GM18517 (cell line): ENCODE results near the gene ATG16L1.

Experiments
- ATAC-seq: cut with Tn5 transposase; IDR thresholded peaks from one replicate; pipeline ENCODE4 v1.9.1; 2021; ENCODE audit warnings: mild to moderate bottlenecking, moderate library complexity; ENCODE audit not compliant: unreplicated experiment

The ATG16L1 gene

DNA sequence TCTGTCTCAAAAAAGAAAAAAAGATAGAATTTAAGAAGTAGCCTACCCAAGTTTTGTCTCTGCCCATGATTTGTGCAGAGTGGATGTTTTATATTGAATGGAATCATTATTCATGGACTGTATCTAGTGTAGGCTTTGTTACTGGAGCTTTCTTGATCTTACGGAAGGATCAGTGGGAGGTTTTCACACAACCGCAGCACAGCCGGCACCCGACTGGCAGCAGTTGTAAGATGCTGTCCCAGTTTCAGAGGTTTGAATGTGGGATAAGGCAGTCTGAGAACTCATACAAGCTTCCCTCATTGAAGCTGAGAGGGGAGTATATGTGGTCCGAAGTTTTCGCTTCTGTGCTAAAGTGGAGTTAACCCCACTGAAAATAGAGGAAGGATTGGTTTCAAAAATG lies 36.4 kb downstream of the ATG16L1 start:
- ATAC-seq: no peak

DNA sequence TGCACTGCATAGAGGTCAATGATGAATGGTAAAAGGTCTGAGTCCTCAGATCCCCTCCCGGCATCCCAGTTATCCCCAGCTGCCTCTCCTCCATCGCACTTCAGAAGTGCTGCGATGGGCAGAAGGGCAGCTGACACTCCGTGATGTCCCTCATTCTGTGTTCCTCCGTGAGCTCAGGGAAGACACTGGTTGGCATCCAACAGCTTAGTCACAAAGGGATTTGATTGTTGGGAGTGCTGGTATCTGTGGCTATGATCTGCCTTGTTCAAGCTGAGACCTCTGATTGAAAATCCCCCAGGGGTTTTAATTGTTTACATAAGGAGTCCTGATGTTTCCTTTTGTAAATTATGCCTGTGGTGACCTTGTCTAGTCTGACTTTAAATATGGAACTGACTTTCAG lies 37.2 kb downstream of the ATG16L1 start:
- no peak for ATAC-seq

DNA sequence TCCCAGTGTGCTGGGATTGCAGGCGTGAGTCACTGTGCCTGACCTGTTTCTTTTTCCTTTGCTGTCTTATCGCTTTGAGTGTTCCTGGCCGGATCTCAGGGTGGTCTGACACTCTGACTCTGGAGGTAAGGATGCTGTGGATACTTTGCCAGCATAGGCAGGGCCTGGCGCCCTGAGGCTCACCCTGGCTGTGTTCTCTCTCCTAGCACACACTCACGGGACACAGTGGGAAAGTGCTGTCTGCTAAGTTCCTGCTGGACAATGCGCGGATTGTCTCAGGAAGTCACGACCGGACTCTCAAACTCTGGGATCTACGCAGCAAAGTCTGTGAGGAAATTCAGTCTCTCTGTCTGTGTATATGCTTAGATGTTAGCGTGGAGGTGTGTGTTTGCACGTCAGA lies 38.2 kb downstream of the ATG16L1 start:
- no peak for ATAC-seq

- ATAC-seq: no peak
These were observed 38.8 kb downstream of the ATG16L1 start for GRCh38 chr2:233290051-233290845.

- no peak for ATAC-seq
These were observed 44.4 kb downstream of the ATG16L1 start for GRCh38 chr2:233295891-233296290.

DNA sequence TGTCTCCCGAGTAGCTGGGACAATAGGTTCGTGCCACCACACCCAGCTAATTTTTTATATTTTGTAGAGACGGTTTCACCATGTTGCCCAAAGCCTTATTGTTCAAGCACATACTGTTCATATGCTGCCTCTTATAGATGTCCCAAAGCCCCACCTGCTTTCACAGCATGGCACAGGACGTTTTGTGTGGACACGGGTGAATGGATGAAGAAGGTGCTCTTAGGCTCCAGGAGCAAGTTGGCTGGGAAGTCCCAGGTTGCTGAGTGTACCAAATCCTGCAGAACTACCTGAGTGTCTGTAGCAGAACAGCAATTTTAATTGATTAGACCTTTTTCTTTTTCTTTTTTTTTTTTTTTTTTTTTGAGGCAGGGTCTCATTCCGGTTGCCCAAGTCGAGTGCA lies 45.6 kb downstream of the ATG16L1 start:
- no peak for ATAC-seq

DNA sequence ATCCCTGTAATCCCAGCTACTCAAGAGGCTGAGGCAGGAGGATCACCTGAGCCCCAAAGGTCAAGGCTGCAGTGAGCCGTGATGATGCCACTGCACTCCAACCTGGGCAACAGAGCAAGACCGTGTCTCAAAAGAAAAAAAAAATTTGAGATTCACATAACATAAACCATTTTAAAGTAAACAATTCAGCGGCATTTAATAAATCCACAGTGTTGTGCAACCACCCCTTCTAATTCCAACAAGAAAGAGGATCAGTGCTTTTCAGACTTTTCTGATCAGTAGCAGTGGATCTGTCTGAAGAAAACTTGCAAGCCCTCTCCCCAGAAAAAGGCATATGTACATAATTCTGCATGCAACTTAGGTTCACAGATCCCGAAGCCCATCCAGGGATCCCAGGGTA lies 48.9 kb downstream of the ATG16L1 start:
- no peak for ATAC-seq

GRCh38 chr2:233301248-233301647 lies 49.8 kb downstream of the ATG16L1 start:
- ATAC-seq: no peak

DNA sequence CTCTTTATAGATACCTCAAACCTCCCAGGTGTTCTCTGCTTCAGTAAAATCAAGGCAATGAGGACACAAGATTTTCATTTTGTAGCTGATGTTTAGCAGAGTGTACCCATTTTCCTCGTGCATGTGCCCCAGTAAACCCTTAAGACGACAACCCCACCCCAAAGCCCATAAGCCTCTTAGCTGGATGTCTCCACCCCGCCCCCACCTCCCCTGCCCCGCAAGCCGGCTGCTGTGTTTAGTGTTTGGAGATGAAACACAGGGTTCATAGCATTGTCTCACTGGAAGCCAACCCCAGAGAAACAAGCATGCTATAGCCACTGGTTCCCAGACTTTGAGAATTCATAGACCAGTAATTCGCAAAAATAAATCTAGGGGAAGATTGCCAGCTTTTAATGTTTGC lies 50.3 kb downstream of the ATG16L1 start:
- ATAC-seq: no peak

GRCh38 chr2:233303252-233303651 lies 51.8 kb downstream of the ATG16L1 start:
- ATAC-seq: no peak

DNA sequence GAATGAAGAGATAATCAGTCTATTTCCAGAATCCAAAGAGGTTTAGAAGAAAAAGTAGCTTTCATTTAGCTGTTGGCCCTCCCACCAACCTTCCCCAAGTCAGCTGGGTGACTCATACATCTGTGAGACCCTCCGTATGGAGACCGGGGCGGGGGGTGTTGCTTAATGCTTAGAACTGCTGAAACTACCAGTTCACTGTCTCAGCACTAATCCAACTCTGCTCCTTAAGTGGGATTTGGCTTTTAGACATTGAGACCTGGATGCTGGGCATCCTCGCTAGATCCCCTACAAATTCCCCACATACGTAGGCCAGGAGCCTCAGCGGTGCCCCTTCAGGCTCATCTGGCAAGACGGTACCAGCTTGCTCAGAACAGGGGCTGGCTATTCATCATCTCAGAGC lies 56.1 kb downstream of the ATG16L1 start, which contains the start of gene SAG:
Gene SAG (plus strand): TSS at position 252 of the 400 bp plus-strand sequence. CDS start 1,374 bp downstream, outside the sequence.
- ATAC-seq: no peak

GRCh38 chr2:233311241-233311926 lies 59.9 kb downstream of the ATG16L1 start:
- ATAC-seq: no peak

DNA sequence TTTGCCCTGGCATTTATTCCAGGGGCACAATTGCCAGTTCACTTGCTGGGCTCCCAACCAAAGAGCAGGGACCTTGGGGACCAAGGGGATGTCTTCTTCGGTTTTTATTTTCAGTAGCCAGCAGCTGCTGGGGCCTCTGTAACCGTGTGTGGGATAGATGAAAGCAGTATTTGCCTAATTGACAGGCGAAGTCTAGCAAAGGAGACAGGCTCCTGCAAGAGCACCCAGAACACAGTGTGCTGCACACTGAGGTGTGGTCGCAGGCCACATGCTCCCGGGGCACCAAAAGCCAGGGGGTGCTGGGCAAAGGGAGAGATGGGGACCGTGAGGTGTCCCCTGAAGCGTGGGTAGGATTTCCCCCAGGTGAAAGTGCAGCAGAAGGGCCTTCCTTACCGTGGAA lies 61.4 kb downstream of the ATG16L1 start:
- no peak for ATAC-seq

GRCh38 chr2:233314180-233314925 lies 62.9 kb downstream of the ATG16L1 start:
- ATAC-seq: no peak

GRCh38 chr2:233317196-233317943 lies 65.9 kb downstream of the ATG16L1 start:
- no peak for ATAC-seq

DNA sequence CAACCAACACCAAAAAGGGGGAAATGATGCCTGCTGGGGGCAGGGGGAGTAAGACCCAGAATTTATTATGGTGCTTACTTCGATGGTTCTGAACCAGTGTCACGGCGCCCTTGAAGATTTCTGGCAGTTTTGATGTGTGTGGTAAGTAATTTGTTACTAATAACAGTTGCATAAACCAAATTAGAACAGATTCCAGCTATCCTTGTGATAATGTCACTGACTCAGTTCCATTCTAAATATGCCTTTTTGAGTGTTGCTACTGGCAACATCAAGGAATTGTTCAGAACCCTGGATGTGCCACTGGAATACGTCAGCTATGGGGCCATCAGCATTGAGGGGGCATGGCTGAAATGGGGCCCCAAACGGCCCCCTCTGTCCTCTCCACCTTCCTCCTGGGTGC lies 67.8 kb downstream of the ATG16L1 start:
- ATAC-seq: no peak

DNA sequence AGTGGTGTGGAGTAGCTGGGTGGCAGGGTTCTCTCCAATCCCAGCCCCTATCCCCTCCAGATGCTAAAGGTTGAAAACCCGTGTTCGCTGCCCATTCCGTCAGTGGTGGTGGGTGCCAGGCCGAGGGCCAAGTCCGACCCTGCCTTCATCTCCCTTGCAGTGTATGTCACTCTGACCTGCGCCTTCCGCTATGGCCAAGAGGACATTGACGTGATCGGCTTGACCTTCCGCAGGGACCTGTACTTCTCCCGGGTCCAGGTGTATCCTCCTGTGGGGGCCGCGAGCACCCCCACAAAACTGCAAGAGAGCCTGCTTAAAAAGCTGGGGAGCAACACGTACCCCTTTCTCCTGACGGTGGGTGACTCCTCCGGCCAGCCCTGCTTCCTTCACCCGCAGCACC lies 69.0 kb downstream of the ATG16L1 start:
- ATAC-seq: no peak

- no peak for ATAC-seq
These were observed 69.7 kb downstream of the ATG16L1 start for GRCh38 chr2:233321166-233321565.

GRCh38 chr2:233323851-233324250 lies 72.4 kb downstream of the ATG16L1 start:
- ATAC-seq: no peak

- ATAC-seq: no peak
These were observed 73.8 kb downstream of the ATG16L1 start for GRCh38 chr2:233325256-233325655.

GRCh38 chr2:233325814-233326213 lies 74.3 kb downstream of the ATG16L1 start:
- no peak for ATAC-seq
